Astrocyte (in vitro differentiated cells and primary cell): Measurements from ENCODE around the gene HIPK2. TPM values are rescaled to one million over a fixed set of nuclear protein-coding genes. Genes with fewer than 3 reads are reported as not detected.
A peak's percentile ranks its signal among the peaks of the same experiment; 100 is the strongest.

Experiments
- DNase-seq: peaks from one replicate; pipeline ENCODE4 v3.0.0-alpha.2; 2010; ENCODE audit warnings: low read depth
- FAIRE-seq: peaks from 2 replicates; lab custom pipeline; 2011; peaks lifted over from hg19 to GRCh38; lab: Jason Lieb, UNC
- H2AFZ ChIP-seq: 2 replicates; pipeline ENCODE4 v1.6.0; 2012; ENCODE audit warnings: low read depth, low read length, inconsistent platforms
- H3K27ac ChIP-seq: 2 replicates; pipeline ENCODE4 v1.5.1; 2011; ENCODE audit warnings: low read depth, low read length, inconsistent platforms
- H3K27me3 ChIP-seq: 2 replicates; pipeline ENCODE4 v1.6.0; 2011; ENCODE audit warnings: low read length, inconsistent platforms; ENCODE audit not compliant: insufficient read depth
- H3K36me3 ChIP-seq: 2 replicates; pipeline ENCODE4 v1.5.1; 2011; ENCODE audit warnings: low read length, inconsistent platforms; ENCODE audit not compliant: insufficient read depth
- H3K4me1 ChIP-seq: 2 replicates; pipeline ENCODE4 v1.5.1; 2011; ENCODE audit warnings: low read length, inconsistent platforms; ENCODE audit not compliant: insufficient read depth
- H3K4me2 ChIP-seq: 2 replicates; pipeline ENCODE4 v1.6.0; 2012; ENCODE audit warnings: low read length, inconsistent platforms
- H3K4me3 ChIP-seq: 2 replicates; pipeline ENCODE4 v1.5.1; 2011; ENCODE audit warnings: low read depth, mild to moderate bottlenecking, low read length, inconsistent platforms; ENCODE audit not compliant: insufficient read depth
- H3K79me2 ChIP-seq: 2 replicates; pipeline ENCODE4 v1.6.0; 2012; ENCODE audit warnings: mild to moderate bottlenecking, low read length, inconsistent platforms; ENCODE audit not compliant: insufficient read depth
- H3K9ac ChIP-seq: 2 replicates; pipeline ENCODE4 v1.6.0; 2012; ENCODE audit warnings: mild to moderate bottlenecking, low read length, inconsistent platforms
- H3K9me3 ChIP-seq: 2 replicates; pipeline ENCODE4 v1.5.1; 2012; ENCODE audit warnings: low read depth, mild to moderate bottlenecking, low read length, inconsistent platforms; ENCODE audit not compliant: insufficient read depth
- H4K20me1 ChIP-seq: 2 replicates; pipeline ENCODE4 v1.6.0; 2012; ENCODE audit warnings: low read length, inconsistent platforms; ENCODE audit not compliant: insufficient read depth
- H3K27ac Mint-ChIP-seq: one replicate; pipeline ENCODE4 v1.8.0; 2021; ENCODE audit warnings: mild to moderate bottlenecking, mixed read lengths; ENCODE audit not compliant: unreplicated experiment
- H3K27me3 Mint-ChIP-seq: one replicate; pipeline ENCODE4 v1.8.0; 2021; ENCODE audit warnings: low read depth, mixed read lengths; ENCODE audit not compliant: unreplicated experiment
- H3K36me3 Mint-ChIP-seq: one replicate; pipeline ENCODE4 v1.8.0; 2021; ENCODE audit warnings: low read depth, mixed read lengths; ENCODE audit not compliant: unreplicated experiment
- H3K4me1 Mint-ChIP-seq: one replicate; pipeline ENCODE4 v1.8.0; 2021; ENCODE audit warnings: low read depth, mixed read lengths; ENCODE audit not compliant: unreplicated experiment
- H3K4me3 Mint-ChIP-seq: one replicate; pipeline ENCODE4 v1.8.0; 2021; ENCODE audit warnings: mild to moderate bottlenecking, moderate library complexity, mixed read lengths; ENCODE audit not compliant: unreplicated experiment
- H3K9me3 Mint-ChIP-seq: one replicate; pipeline ENCODE4 v1.8.0; 2021; ENCODE audit warnings: mild to moderate bottlenecking, mixed read lengths; ENCODE audit not compliant: unreplicated experiment
- CTCF ChIP-seq: IDR thresholded peaks from 2 replicates; pipeline ENCODE4 v1.5.1; 2011; ENCODE audit warnings: low read depth, mild to moderate bottlenecking, inconsistent platforms, low read length, moderate library complexity; ENCODE audit not compliant: insufficient read depth
- EZH2 ChIP-seq: IDR thresholded peaks from 2 replicates; pipeline ENCODE4 v1.6.1; 2012; ENCODE audit warnings: mild to moderate bottlenecking, low read length, inconsistent platforms; ENCODE audit not compliant: insufficient read depth
- total RNA-seq: library from RNA; stranded (reverse); gene quantifications from 2 replicates; pipeline ENCODE4 v1.2.1, GENCODE V29; 2021

HIPK2 gene
- total RNA-seq, 1 donor from 2014 or later = 35.8 TPM

GRCh38 chr7:139588632-139589031, 189.2 kb downstream of the HIPK2 start:
- TF ChIP-seq CTCF = no peak
- no peak for TF ChIP-seq EZH2
- FAIRE-seq (no peak), DNase-seq (peak; percentile 54)
- no peaks in the 10 kb centered on the region for H3K27me3 Mint-ChIP-seq
- peaks cover 21% of the 10 kb centered on the region for H3K36me3 Mint-ChIP-seq
- peaks cover 37% of the 10 kb centered on the region for H3K36me3 ChIP-seq
- H3K4me3 ChIP-seq = no peak overlapping the region
- H3K9me3 ChIP-seq = no peaks in the 10 kb centered on the region
- peaks cover 4% of the 10 kb centered on the region for H3K4me1 Mint-ChIP-seq
- H2AFZ ChIP-seq = no peak overlapping the region
- no peaks in the 10 kb centered on the region for H3K9me3 Mint-ChIP-seq
- no peaks in the 10 kb centered on the region for H3K4me1 ChIP-seq
- no peak overlapping the region for H3K27ac Mint-ChIP-seq
- H3K27me3 ChIP-seq = no peaks in the 10 kb centered on the region
- no peak overlapping the region for H3K4me2 ChIP-seq
- peaks cover 4% of the 10 kb centered on the region for H4K20me1 ChIP-seq
- H3K27ac ChIP-seq = no peak overlapping the region
- no peak overlapping the region for H3K9ac ChIP-seq
- no peak overlapping the region for H3K4me3 Mint-ChIP-seq
- H3K79me2 ChIP-seq = no peaks in the 10 kb centered on the region

- Histone ChIP-seq H3K79me2 (no peaks in the 10 kb centered on the region), H3K4me3 (no peak overlapping the region), H2AFZ (no peak overlapping the region), H3K4me1 (no peaks in the 10 kb centered on the region), H3K36me3 (peaks cover 36% of the 10 kb centered on the region), H3K27ac (no peak overlapping the region), H3K27me3 (no peaks in the 10 kb centered on the region), H3K9me3 (no peaks in the 10 kb centered on the region), H4K20me1 (no peaks in the 10 kb centered on the region), H3K9ac (no peak overlapping the region), H3K4me2 (no peak overlapping the region)
- Mint-ChIP-seq H3K4me1 (peaks cover 4% of the 10 kb centered on the region), H3K9me3 (no peaks in the 10 kb centered on the region), H3K27ac (no peak overlapping the region), H3K4me3 (no peak overlapping the region), H3K36me3 (peaks cover 21% of the 10 kb centered on the region), H3K27me3 (no peaks in the 10 kb centered on the region)
- FAIRE-seq (no peak), DNase-seq (no peak)
- TF ChIP-seq CTCF (no peak), EZH2 (no peak)
Measured at GRCh38 chr7:139587535-139587934, 190.3 kb downstream of the HIPK2 start.

GRCh38 chr7:139586286-139586685, 191.5 kb downstream of the HIPK2 start:
- no peaks in the 10 kb centered on the region for H3K9me3 ChIP-seq
- no peaks in the 10 kb centered on the region for H3K27me3 ChIP-seq
- Mint-ChIP-seq H3K9me3 (no peaks in the 10 kb centered on the region), H3K27ac (no peak overlapping the region), H3K36me3 (peaks cover 13% of the 10 kb centered on the region), H3K4me1 (peaks cover 4% of the 10 kb centered on the region), H3K27me3 (no peaks in the 10 kb centered on the region), H3K4me3 (no peak overlapping the region)
- no peak overlapping the region for H3K4me2 ChIP-seq
- no peak overlapping the region for H3K9ac ChIP-seq
- H2AFZ ChIP-seq = no peak overlapping the region
- H3K36me3 ChIP-seq = peaks cover 32% of the 10 kb centered on the region
- TF ChIP-seq EZH2 = no peak
- TF ChIP-seq CTCF = no peak
- DNase-seq = no peak
- H3K4me3 ChIP-seq = no peak overlapping the region
- H3K4me1 ChIP-seq = no peaks in the 10 kb centered on the region
- FAIRE-seq = no peak
- no peak overlapping the region for H3K27ac ChIP-seq
- no peaks in the 10 kb centered on the region for H3K79me2 ChIP-seq
- no peaks in the 10 kb centered on the region for H4K20me1 ChIP-seq
